ENCODE results near the gene NOP10. TPM values are rescaled to one million over a fixed set of nuclear protein-coding genes. Genes with fewer than 3 reads are reported as not detected.

Gene NOP10
- total and polyA plus RNA-seq, 2 donors (not counting 1 experiment from before 2014, with no cell fraction given) = 68.2 to 133 TPM

DNA sequence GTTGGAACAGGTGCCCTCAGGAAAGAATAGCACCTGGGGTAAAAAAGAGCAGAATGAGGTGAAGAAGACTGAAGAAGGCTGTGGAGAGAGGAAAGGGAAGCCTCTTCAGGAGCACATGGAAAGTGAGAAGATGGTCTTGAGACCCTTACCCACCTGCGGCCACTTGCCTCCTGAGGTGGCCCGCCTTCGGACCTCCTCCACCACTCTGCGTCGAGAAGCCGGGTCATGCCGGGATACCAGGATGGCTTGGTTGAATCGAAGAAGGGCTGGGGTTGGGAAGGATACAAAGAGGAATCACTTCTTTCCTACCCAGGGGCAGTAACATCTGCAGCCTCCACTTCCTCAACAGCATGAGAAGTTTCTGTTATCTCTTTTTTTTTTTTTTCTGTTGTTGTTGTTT, 21.1 kb upstream of the NOP10 start:
- Histone ChIP-seq H3K9ac (ENCODE audit: low read length) (no peak overlapping the region), H2AFZ (ENCODE audit: insufficient read depth, low read depth, low read length, poor library complexity, severe bottlenecking) (no peak overlapping the region), H3K36me3 (replicated peaks in 1 of 2; ENCODE audit: control extremely low read depth in 1 of 2, control insufficient read depth in 1 of 2, extremely low read depth in 1 of 2, insufficient read depth in 2 of 2, low read length in 1 of 2) (peaks cover 0 to 17% of the 10 kb centered on the region in 2 experiments), H3K27me3 (replicated peaks in 1 of 4; ENCODE audit: control extremely low read depth in 1 of 4, control insufficient read depth in 3 of 4, insufficient read depth in 4 of 4, low read length in 3 of 4) (no peaks in the 10 kb centered on the region), H4K20me1 (ENCODE audit: control insufficient read depth, insufficient read depth, low read length, poor library complexity, severe bottlenecking) (peaks cover 15% of the 10 kb centered on the region), H3K4me2 (replicated peaks; ENCODE audit: low read depth, low read length, poor library complexity, severe bottlenecking) (no peak overlapping the region), H3K9me3 (ENCODE audit: control extremely low read depth in 1 of 3, control insufficient read depth in 2 of 3, insufficient read depth in 1 of 3, low read length in 2 of 3) (no peaks in the 10 kb centered on the region), H3K4me3 (ENCODE audit: control extremely low read depth in 1 of 5, extremely low read depth in 1 of 5, insufficient read depth in 1 of 5, low read depth in 2 of 5, low read length in 4 of 5) (no peak overlapping the region), H3K79me2 (ENCODE audit: control insufficient read depth, insufficient read depth, low read length) (peaks cover 18% of the 10 kb centered on the region), H3K27ac (ENCODE audit: low read length in 2 of 2) (no peak overlapping the region), H3K4me1 (ENCODE audit: control insufficient read depth in 2 of 2, insufficient read depth in 2 of 2, low read length in 2 of 2) (peaks cover 18 to 27% of the 10 kb centered on the region in 2 donors)
- ChIA-PET CTCF (interaction anchor here (1.5 kb wide), 1 partner anchor 122 kb away, joined by 10 read pairs; no protein-coding TSS in a partner anchor), POLR2A (interaction anchor here (0.6 kb wide), 1 partner anchor 9 kb away, joined by 4 read pairs; no protein-coding TSS in a partner anchor)
- WGBS (ENCODE audit: insufficient coverage) = no CpG with 5 or more reads among the region's 8 CpGs
- H3K27me3 Mint-ChIP-seq = no peaks in the 10 kb centered on the region
- no peaks in the 10 kb centered on the region for H3K9me3 Mint-ChIP-seq (ENCODE audit: insufficient read depth)
- H3K4me1 Mint-ChIP-seq = peaks cover 29% of the 10 kb centered on the region
- DNase-seq (no peak), ATAC-seq (ENCODE audit: low read depth) (no peak)
- H3K4me3 Mint-ChIP-seq = no peak overlapping the region
- no peak overlapping the region for H3K27ac Mint-ChIP-seq
- TF ChIP-seq EZH2 (IDR thresholded peaks at IDR 0.05; ENCODE audit: borderline replicate concordance, insufficient read depth, low read depth, low read length, poor library complexity, severe bottlenecking) = no peak
- TF ChIP-seq, protein P1, sequence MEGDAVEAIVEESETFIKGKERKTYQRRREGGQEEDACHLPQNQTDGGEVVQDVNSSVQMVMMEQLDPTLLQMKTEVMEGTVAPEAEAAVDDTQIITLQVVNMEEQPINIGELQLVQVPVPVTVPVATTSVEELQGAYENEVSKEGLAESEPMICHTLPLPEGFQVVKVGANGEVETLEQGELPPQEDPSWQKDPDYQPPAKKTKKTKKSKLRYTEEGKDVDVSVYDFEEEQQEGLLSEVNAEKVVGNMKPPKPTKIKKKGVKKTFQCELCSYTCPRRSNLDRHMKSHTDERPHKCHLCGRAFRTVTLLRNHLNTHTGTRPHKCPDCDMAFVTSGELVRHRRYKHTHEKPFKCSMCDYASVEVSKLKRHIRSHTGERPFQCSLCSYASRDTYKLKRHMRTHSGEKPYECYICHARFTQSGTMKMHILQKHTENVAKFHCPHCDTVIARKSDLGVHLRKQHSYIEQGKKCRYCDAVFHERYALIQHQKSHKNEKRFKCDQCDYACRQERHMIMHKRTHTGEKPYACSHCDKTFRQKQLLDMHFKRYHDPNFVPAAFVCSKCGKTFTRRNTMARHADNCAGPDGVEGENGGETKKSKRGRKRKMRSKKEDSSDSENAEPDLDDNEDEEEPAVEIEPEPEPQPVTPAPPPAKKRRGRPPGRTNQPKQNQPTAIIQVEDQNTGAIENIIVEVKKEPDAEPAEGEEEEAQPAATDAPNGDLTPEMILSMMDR (IDR thresholded peaks at IDR 0.05) = no peak
- intact Hi-C loops (cut with micrococcal nuclease) = no loop called here

DNA sequence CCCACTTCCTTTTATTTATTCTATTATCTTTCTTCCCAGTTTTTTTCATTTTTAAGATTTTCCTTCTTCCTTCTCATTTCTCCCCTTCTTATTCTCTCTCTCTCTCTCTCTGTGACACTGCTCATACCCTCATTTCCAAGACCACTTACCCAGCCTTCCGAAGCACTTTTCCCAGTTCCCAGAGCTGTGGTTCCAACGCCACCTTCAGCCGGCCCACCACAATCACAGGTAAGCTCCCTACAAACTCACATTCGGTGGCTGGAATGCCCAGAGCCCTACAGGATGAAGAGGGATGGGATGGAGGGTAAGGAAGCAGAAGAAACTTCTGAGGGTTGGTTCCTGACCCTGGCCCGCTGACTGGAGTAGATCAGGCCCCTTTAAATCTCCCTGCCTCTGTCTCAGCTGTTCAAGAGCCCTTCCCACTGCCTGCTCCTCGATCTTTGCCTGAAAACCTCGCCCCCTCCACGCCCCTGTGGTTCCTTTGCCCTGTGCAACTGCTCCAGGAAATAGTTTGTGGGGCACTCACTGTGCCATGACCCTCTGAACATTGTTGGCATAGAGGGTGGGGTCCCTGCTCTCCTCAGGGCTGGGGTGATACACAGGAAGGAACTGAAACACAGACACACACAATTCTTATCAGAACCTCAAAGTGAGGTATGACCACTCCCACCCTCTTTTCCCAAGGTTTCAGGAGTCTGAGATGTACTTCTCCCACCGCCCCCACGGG, 19.3 kb upstream of the NOP10 start:
- Mint-ChIP-seq H3K27ac (no peak overlapping the region), H3K4me1 (peaks cover 18% of the 10 kb centered on the region), H3K9me3 (ENCODE audit: insufficient read depth) (no peaks in the 10 kb centered on the region), H3K27me3 (no peaks in the 10 kb centered on the region), H3K4me3 (no peak overlapping the region)
- ATAC-seq (ENCODE audit: low read depth) (no peak), DNase-seq (no peak)
- Histone ChIP-seq H3K27me3 (replicated peaks in 1 of 4; ENCODE audit: control extremely low read depth in 1 of 4, control insufficient read depth in 3 of 4, insufficient read depth in 4 of 4, low read length in 3 of 4) (no peaks in the 10 kb centered on the region), H3K4me3 (ENCODE audit: control extremely low read depth in 1 of 5, extremely low read depth in 1 of 5, insufficient read depth in 1 of 5, low read depth in 2 of 5, low read length in 4 of 5) (no peak overlapping the region), H3K4me2 (replicated peaks; ENCODE audit: low read depth, low read length, poor library complexity, severe bottlenecking) (no peak overlapping the region), H3K36me3 (replicated peaks in 1 of 2; ENCODE audit: control extremely low read depth in 1 of 2, control insufficient read depth in 1 of 2, extremely low read depth in 1 of 2, insufficient read depth in 2 of 2, low read length in 1 of 2) (peaks cover 0 to 22% of the 10 kb centered on the region in 2 experiments), H3K79me2 (ENCODE audit: control insufficient read depth, insufficient read depth, low read length) (peaks cover 18% of the 10 kb centered on the region), H3K4me1 (ENCODE audit: control insufficient read depth in 2 of 2, insufficient read depth in 2 of 2, low read length in 2 of 2) (peaks cover 9 to 12% of the 10 kb centered on the region in 2 donors), H4K20me1 (ENCODE audit: control insufficient read depth, insufficient read depth, low read length, poor library complexity, severe bottlenecking) (peaks cover 15% of the 10 kb centered on the region), H3K9me3 (ENCODE audit: control extremely low read depth in 1 of 3, control insufficient read depth in 2 of 3, insufficient read depth in 1 of 3, low read length in 2 of 3) (no peaks in the 10 kb centered on the region), H3K9ac (ENCODE audit: low read length) (no peak overlapping the region), H2AFZ (ENCODE audit: insufficient read depth, low read depth, low read length, poor library complexity, severe bottlenecking) (no peak overlapping the region), H3K27ac (ENCODE audit: low read length in 2 of 2) (no peak overlapping the region)
- CTCF ChIA-PET = interaction anchor here (1.6 kb wide), 1 partner anchor 120 kb away, joined by 3 read pairs; no protein-coding TSS in a partner anchor
- POLR2A ChIA-PET = no interaction called here
- intact Hi-C loops (cut with micrococcal nuclease) = no loop called here
- no peak for TF ChIP-seq EZH2 (IDR thresholded peaks at IDR 0.05; ENCODE audit: borderline replicate concordance, insufficient read depth, low read depth, low read length, poor library complexity, severe bottlenecking)
- TF ChIP-seq, protein P1 (IDR thresholded peaks at IDR 0.05) = no peak
- WGBS (ENCODE audit: insufficient coverage) = 88% methylated on average over 4 of the region's 10 CpGs
